ENCODE results near the gene OR13J1. TPM values are rescaled to one million over a fixed set of nuclear protein-coding genes. Genes with fewer than 3 reads are reported as not detected.

The OR13J1 gene
- total RNA-seq, 1 experiment from 2014 or later = not detected

- no peak overlapping the region for H3K4me3 ChIP-seq (ENCODE audit: low read depth, low read length, poor library complexity, severe bottlenecking)
- POLR2A ChIA-PET (ENCODE audit: low non-redundant PET) = no interaction called here
- no peak overlapping the region for H3K27ac ChIP-seq (ENCODE audit: low read depth, low read length, poor library complexity, severe bottlenecking)
- CTCF ChIA-PET = no interaction called here
- no peak for DNase-seq (ENCODE audit: low spot score)
- peaks cover 4% of the 10 kb centered on the region for H3K4me1 ChIP-seq (ENCODE audit: insufficient read depth, low read length, poor library complexity, severe bottlenecking)
- intact Hi-C loops (cut with micrococcal nuclease; ENCODE audit: unreplicated experiment) = no loop called here
- TF ChIP-seq CTCF (conservative IDR thresholded peaks at IDR 0.05; ENCODE audit: low read depth, low read length) (no peak), EZH2 (IDR thresholded peaks at IDR 0.05; ENCODE audit: borderline replicate concordance, low read depth, low read length, poor library complexity, severe bottlenecking) (no peak)
- H3K27me3 ChIP-seq (replicated peaks; ENCODE audit: insufficient read depth, low read depth, low read length, poor library complexity) = no peaks in the 10 kb centered on the region
- no TSS peak for BruUV-seq (replicated peaks)
- no peaks in the 10 kb centered on the region for H3K9me3 ChIP-seq (ENCODE audit: low read depth, low read length, poor library complexity, severe bottlenecking)
- no peaks in the 10 kb centered on the region for H3K36me3 ChIP-seq (ENCODE audit: insufficient read depth, low read length, poor library complexity, severe bottlenecking)
Observed at GRCh38 chr9:35869621-35870216, 482 bp downstream of the OR13J1 start.

GRCh38 chr9:35868933-35869332 lies 1.3 kb downstream of the OR13J1 start:
- Histone ChIP-seq H3K4me1 (ENCODE audit: insufficient read depth, low read length, poor library complexity, severe bottlenecking) (peaks cover 4% of the 10 kb centered on the region), H3K27me3 (replicated peaks; ENCODE audit: insufficient read depth, low read depth, low read length, poor library complexity) (no peaks in the 10 kb centered on the region), H3K9me3 (ENCODE audit: low read depth, low read length, poor library complexity, severe bottlenecking) (no peaks in the 10 kb centered on the region), H3K36me3 (ENCODE audit: insufficient read depth, low read length, poor library complexity, severe bottlenecking) (no peaks in the 10 kb centered on the region), H3K4me3 (ENCODE audit: low read depth, low read length, poor library complexity, severe bottlenecking) (no peak overlapping the region), H3K27ac (ENCODE audit: low read depth, low read length, poor library complexity, severe bottlenecking) (no peak overlapping the region)
- ChIA-PET POLR2A (ENCODE audit: low non-redundant PET) (no interaction called here), CTCF (no interaction called here)
- no TSS peak for BruUV-seq (replicated peaks)
- DNase-seq (ENCODE audit: low spot score) = peak; percentile 10
- no peak for TF ChIP-seq EZH2 (IDR thresholded peaks at IDR 0.05; ENCODE audit: borderline replicate concordance, low read depth, low read length, poor library complexity, severe bottlenecking)
- TF ChIP-seq CTCF (conservative IDR thresholded peaks at IDR 0.05; ENCODE audit: low read depth, low read length) = no peak
- intact Hi-C loops (cut with micrococcal nuclease; ENCODE audit: unreplicated experiment) = no loop called here

GRCh38 chr9:35867538-35867937 lies 2.7 kb downstream of the OR13J1 start:
- TF ChIP-seq EZH2 (IDR thresholded peaks at IDR 0.05; ENCODE audit: borderline replicate concordance, low read depth, low read length, poor library complexity, severe bottlenecking) (no peak), CTCF (conservative IDR thresholded peaks at IDR 0.05; ENCODE audit: low read depth, low read length) (no peak)
- Histone ChIP-seq H3K4me1 (ENCODE audit: insufficient read depth, low read length, poor library complexity, severe bottlenecking) (peaks cover 4% of the 10 kb centered on the region), H3K27ac (ENCODE audit: low read depth, low read length, poor library complexity, severe bottlenecking) (no peak overlapping the region), H3K27me3 (replicated peaks; ENCODE audit: insufficient read depth, low read depth, low read length, poor library complexity) (no peaks in the 10 kb centered on the region), H3K9me3 (ENCODE audit: low read depth, low read length, poor library complexity, severe bottlenecking) (no peaks in the 10 kb centered on the region), H3K36me3 (ENCODE audit: insufficient read depth, low read length, poor library complexity, severe bottlenecking) (no peaks in the 10 kb centered on the region), H3K4me3 (ENCODE audit: low read depth, low read length, poor library complexity, severe bottlenecking) (no peak overlapping the region)
- ChIA-PET CTCF (no interaction called here), POLR2A (ENCODE audit: low non-redundant PET) (no interaction called here)
- no TSS peak for BruUV-seq (replicated peaks)
- intact Hi-C loops (cut with micrococcal nuclease; ENCODE audit: unreplicated experiment) = no loop called here
- no peak for DNase-seq (ENCODE audit: low spot score)

All from A673 (cell line).